GM21528 (cell line): ENCODE data around the gene UBA7.
"Not testable (repeated sequence)": the region's sequence is repeated elsewhere in the genome, so short reads cannot be mapped to it uniquely, and the experiment has no call there.

ENCODE experiments used
- ATAC-seq: cut with Tn5 transposase; IDR thresholded peaks from one replicate; pipeline ENCODE4 v1.9.1; 2021; ENCODE audit warnings: mild to moderate bottlenecking, moderate library complexity; ENCODE audit not compliant: unreplicated experiment, low FRiP score

Gene UBA7

DNA sequence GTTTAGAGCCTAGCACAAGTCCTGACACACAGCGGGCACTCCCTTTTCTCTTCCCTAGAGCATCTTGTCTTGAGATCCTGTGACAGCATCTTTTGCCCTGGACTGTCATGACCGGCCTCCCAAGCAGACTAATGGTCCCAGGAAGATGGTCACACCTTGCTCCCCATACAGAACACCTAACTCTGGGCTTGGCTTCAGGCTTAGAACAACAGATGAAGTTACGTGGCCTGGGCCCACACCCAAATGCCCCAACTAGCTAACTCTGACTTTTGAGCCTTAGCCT lies 26.6 kb downstream of the UBA7 start:
- ATAC-seq = no peak

DNA sequence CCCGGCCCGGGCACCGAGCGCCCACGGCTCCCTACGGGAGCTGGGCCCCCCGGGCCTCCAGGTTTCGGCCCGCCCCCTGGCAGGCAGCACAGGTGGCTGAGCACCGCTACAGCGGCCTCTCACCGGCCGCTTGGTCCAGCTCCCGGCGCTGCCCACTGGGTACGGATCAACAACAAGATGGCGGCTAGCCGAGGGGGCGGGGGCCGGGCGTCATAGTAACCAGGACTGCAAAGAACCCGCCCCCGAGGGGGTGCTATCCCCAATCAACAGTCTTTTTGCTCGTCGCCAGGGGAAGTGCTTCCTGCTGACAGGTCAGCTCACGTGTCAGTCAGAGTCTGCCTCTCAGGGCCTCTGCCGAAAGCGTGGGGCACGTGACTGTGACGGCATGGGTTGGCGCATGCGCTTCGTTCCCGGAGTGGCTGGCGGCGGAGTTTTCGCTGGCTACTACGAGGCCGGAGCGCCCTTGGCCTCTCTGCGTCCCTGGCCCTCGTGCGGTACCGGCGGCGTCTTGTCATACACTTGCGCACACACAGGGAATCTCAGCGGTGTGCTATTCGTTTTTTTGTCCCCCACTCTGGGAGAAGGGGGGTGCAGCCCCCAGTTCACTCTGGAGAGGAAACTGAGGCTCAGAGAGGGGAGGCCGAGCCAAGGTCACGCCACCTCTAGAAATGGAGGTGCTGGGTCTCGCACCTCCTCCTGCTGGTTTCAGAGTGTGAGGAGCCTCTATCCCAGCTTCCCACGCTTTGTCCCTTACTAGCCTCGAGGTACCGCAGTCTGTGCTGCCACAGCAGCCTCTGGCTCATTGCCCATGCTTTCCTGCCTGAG lies 27.2 kb downstream of the UBA7 start, which contains the start of gene IP6K1:
TSS of gene IP6K1 (minus strand) at position 186 of the 825 bp plus-strand sequence. CDS start 38,502 bp downstream, outside the sequence.
- ATAC-seq = peak; percentile 96

GRCh38 chr3:49785565-49786356 lies 28.0 kb downstream of the UBA7 start:
- ATAC-seq = peak; percentile 47

- not testable (repeated sequence) for ATAC-seq
Measured at GRCh38 chr3:49782277-49782676, 31.5 kb downstream of the UBA7 start.

DNA sequence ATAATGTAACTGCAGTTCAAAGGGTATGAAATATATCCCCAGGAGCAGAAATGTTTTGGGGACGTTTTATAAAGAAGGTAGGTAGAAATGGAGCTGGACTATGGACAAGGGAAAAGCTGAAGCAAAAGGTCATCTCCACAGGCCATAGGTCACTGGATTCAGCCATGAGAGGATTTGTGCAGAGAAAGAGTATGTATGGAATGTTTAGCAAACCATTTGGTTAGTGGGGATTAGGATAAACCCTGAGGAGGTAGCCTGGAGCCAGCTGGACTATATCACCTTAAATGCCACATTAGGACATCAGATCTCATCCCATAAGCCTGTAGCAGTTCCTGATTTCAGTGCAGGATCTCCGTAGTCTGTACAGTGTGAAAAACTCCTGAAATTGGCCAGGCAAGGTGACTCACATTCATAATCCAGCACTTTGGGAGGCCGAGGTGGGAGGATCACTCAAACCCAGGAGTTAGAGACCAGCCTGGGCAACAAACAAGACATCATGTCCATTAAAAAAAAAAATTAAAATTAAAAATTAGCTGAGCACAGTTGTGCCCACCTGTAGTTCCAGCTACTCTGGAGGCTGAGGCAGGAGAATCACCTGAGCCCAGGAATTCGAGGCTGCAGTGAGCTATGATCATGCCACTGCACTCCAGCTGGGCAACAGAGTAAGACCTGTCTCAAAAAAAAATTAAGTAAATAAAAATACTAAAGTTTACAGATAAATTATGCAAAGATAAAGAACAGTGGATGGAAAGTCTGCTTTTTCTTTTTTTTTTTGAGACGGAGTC lies 32.1 kb downstream of the UBA7 start:
- no peak for ATAC-seq

DNA sequence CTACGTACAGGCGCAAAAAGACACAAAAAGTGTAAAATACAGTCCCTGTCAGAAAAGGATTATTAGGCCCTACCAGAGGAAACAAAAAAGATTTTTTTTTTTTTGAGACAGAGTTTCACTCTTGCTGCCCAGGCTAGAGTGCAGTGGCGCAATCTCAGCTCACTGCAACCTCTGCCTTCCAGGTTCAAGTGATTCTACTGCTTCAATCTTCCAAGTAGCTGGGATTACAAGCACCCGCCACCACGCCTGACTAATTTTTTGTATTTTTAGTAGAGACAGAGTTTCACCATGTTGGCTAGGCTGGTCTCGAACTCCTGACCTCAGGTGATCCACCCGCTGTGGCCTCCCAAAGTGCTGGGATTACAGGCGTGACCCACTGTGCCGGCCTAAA lies 32.8 kb downstream of the UBA7 start:
- ATAC-seq = not testable (repeated sequence)

DNA sequence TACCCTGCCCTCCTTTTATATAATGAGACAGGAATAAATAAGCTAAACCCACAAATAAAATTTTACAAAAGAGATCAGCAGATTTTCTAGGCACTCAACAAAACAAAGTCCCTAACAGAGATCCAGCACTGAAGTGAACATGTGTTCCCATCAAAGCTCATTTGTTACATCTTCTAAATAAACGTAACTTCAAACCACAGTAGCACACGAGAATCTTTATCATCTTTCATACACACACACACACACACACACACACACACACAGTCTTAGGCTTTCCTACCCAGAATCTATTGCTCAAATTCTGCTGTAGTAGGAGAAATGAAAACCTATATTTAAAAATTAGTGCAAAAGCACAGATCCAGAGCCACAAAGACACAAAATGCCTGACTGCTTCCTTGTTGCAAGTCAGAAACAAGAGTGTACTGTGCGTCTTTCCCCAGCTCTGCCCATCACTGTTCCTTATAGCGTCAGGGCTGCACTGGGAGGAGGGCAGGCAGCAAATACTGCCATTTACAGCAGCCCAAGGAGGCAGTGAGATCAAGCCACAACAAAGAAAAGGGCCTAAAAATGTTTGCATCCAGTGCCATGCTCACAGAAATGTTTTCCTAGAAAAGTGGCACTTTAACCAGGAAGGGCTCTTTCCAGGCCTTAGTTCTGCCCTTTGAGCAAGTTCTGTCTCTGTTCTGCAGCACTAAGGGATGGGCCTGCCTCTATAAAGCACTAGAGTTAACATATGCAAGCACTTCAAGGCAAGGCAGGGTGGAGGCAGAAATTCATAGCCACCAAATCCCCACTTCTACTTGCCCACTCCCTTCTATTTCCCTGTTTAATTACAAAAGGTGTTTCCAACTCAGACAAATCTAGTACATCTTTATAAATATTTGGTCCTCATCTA lies 33.4 kb downstream of the UBA7 start:
- ATAC-seq = no peak

GRCh38 chr3:49779358-49780079 lies 34.2 kb downstream of the UBA7 start:
- ATAC-seq = no peak

GRCh38 chr3:49776101-49776500 lies 37.7 kb downstream of the UBA7 start:
- not testable (repeated sequence) for ATAC-seq

GRCh38 chr3:49775538-49775937 lies 38.2 kb downstream of the UBA7 start:
- ATAC-seq = no peak

GRCh38 chr3:49772703-49773102 lies 41.0 kb downstream of the UBA7 start:
- no peak for ATAC-seq

- no peak for ATAC-seq
Measured at GRCh38 chr3:49771340-49771938, 42.3 kb downstream of the UBA7 start.

GRCh38 chr3:49769926-49770325 lies 43.8 kb downstream of the UBA7 start:
- ATAC-seq = no peak

DNA sequence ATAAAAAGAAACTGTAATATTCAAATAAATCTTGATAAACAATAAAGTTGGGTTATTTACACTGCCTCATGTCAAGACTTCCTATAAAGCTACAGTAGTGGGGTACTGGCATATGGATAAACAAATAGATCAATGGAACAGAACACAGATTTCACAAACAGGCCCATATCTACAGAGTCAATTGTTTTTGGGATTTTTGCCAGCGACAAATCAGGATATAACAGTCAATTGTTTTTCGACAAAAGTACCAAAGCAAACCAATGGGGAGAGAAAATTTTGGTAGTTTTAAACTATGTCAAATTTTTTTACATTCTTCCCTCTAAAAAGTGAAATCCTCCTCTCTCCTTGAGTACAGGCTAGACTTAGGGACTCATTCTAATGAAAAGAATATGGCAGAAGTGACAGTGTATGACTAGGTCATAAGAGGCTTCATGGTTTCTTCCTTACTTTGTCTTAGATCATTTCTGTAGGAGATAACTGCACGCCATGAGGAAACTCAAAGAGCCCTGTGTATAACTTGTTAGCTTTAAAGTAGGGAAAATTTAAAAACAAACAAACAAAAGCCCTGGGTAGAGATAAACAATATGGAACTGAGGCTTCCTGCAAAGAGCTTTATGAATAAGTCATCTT lies 44.4 kb downstream of the UBA7 start:
- ATAC-seq = no peak

DNA sequence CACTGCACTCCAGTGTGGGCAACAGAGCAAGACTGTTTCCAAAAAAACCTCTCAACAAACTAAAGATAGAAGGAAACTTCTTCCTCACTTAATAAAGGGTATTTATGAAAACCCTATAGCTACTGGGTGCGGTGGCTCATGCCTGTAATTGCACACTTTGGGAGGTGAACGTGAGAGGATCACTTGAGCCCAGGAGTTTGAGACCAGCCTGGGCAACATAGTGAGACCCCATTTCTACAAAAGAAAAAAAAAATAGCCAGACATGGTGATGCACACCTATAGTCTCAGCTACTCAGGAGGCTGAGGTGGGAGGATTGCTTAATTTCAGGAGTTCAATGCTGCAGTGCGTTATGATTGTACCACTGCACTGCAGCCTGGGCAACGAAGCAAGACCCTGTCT lies 49.8 kb downstream of the UBA7 start:
- no peak for ATAC-seq

DNA sequence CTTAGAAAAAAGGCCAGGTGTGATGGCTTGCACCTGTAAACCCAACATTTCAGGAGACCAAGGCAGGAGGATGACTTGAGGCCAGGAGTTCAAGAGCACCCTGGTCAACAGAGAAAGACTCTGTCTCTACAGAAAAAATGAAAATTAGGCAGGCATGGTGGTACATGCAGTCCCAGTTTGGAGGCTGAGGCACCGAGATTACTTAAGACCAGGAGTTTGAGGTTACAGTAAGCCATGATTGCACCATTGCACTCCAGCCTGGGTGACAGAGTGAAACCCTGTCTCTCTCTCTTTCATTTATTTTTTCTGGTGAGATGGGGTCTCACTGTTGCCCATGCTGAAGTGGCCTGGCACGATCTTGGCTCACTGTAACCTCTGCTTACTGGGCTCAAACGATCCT lies 52.1 kb downstream of the UBA7 start:
- no peak for ATAC-seq

DNA sequence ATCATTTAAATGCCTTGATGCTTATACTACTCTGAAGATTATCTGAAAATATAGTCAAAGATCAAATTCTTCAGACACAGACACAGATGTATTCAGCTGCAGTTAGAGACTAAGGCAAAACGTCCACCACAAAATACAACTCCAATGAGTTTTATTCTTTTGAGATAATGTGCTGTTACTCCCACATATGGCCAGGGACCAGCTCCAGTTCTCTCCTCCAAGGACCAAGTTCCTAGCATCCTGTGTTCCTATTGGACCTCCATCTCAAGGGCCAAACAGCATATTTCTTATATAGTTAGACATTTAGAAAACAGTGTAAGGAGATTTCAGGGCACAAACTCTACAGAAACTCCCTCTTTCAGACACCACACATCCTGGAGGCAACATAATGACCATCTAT lies 54.5 kb downstream of the UBA7 start:
- ATAC-seq = no peak

- ATAC-seq = no peak
Measured at GRCh38 chr3:49757197-49757596, 56.6 kb downstream of the UBA7 start.

GRCh38 chr3:49756036-49756435 lies 57.7 kb downstream of the UBA7 start:
- ATAC-seq = no peak
